ENCODE measurements around the gene RANBP3. TPM values are rescaled to one million over a fixed set of nuclear protein-coding genes. Genes with fewer than 3 reads are reported as not detected.

The RANBP3 gene
- total RNA-seq, 1 experiment from 2014 or later = 44.1 TPM

DNA sequence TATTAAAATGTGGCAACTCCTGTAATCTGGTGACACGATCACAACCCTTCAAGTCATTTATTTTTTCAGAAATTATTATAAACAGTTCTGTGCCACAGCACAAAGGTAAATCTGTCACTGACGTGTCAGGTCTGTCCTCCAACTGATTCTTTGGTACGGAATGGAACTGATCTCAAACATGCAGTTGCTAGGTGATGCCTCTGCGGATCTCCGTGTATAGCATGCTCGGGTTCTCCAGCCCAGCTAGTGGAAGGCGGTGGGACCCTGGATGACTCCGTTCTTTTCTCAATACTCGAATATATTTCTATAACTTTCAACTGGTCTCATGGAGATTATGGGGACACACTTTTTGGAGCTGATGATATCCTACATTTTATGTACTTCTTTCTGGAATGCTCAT is 11.0 kb downstream of the RANBP3 start:
- no peaks in the 10 kb centered on the region for H3K27me3 ChIP-seq (ENCODE audit: insufficient read depth, low read depth)
- H3K4me2 ChIP-seq = no peak overlapping the region
- CTCF ChIA-PET = interaction anchor here (1.2 kb wide), 1 partner anchor 55 kb away, joined by 3 read pairs; no protein-coding TSS in a partner anchor
- intact Hi-C loops (cut with micrococcal nuclease; ENCODE audit: unreplicated experiment) = no loop called here
- no peaks in the 10 kb centered on the region for H3K4me1 ChIP-seq (replicated peaks; ENCODE audit: insufficient read depth)
- no TSS peak for BruUV-seq (replicated peaks)
- peaks cover 90% of the 10 kb centered on the region for H3K79me2 ChIP-seq (ENCODE audit: low read depth)
- POLR2A ChIA-PET (ENCODE audit: unreplicated experiment) = no interaction called here
- H4K20me1 ChIP-seq (ENCODE audit: insufficient read depth) = peaks cover 35% of the 10 kb centered on the region
- H3K9me2 ChIP-seq (ENCODE audit: insufficient read depth) = no peaks in the 10 kb centered on the region
- no peak for TF ChIP-seq EZH2 (IDR thresholded peaks at IDR 0.05; ENCODE audit: low read depth)
- TF ChIP-seq, protein P1, sequence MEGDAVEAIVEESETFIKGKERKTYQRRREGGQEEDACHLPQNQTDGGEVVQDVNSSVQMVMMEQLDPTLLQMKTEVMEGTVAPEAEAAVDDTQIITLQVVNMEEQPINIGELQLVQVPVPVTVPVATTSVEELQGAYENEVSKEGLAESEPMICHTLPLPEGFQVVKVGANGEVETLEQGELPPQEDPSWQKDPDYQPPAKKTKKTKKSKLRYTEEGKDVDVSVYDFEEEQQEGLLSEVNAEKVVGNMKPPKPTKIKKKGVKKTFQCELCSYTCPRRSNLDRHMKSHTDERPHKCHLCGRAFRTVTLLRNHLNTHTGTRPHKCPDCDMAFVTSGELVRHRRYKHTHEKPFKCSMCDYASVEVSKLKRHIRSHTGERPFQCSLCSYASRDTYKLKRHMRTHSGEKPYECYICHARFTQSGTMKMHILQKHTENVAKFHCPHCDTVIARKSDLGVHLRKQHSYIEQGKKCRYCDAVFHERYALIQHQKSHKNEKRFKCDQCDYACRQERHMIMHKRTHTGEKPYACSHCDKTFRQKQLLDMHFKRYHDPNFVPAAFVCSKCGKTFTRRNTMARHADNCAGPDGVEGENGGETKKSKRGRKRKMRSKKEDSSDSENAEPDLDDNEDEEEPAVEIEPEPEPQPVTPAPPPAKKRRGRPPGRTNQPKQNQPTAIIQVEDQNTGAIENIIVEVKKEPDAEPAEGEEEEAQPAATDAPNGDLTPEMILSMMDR (conservative IDR thresholded peaks at IDR 0.05) = no peak
- no peak for DNase-seq
- no peaks in the 10 kb centered on the region for H3K9me3 ChIP-seq (ENCODE audit: insufficient read depth, low read depth)
- no peaks in the 10 kb centered on the region for H3K36me3 ChIP-seq (ENCODE audit: low read depth)
- no peak overlapping the region for H2AFZ ChIP-seq
- no peak overlapping the region for H3K4me3 ChIP-seq
- H3F3A ChIP-seq (ENCODE audit: insufficient read depth, low read depth) = no peaks in the 10 kb centered on the region
- H3K27ac ChIP-seq = no peak overlapping the region

DNA sequence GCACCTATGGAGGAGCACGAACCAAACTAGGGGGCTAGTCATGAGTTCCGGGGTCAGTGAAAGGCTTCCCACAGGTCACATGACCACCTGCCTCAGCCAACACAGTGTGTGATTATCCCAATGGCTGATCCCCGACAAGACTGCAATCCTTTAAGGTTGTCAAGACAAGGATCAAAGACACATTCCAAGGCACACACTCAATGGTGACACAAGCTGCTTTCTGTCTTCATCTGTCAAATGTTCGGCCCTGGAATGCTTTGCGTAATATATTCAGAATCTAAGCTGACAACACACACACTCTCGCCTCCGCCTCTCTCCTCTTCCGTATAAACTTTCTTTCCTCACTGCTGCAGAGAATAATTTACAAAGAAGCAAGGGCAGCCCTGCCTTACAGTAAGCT is 11.7 kb downstream of the RANBP3 start:
- Histone ChIP-seq H3K27ac (no peak overlapping the region), H3K9me3 (ENCODE audit: insufficient read depth, low read depth) (no peaks in the 10 kb centered on the region), H2AFZ (no peak overlapping the region), H4K20me1 (ENCODE audit: insufficient read depth) (peaks cover 41% of the 10 kb centered on the region), H3K9me2 (ENCODE audit: insufficient read depth) (no peaks in the 10 kb centered on the region), H3K4me3 (no peak overlapping the region), H3K27me3 (ENCODE audit: insufficient read depth, low read depth) (no peaks in the 10 kb centered on the region), H3F3A (ENCODE audit: insufficient read depth, low read depth) (no peaks in the 10 kb centered on the region), H3K36me3 (ENCODE audit: low read depth) (no peaks in the 10 kb centered on the region), H3K79me2 (ENCODE audit: low read depth) (peaks cover 90% of the 10 kb centered on the region), H3K4me2 (no peak overlapping the region), H3K4me1 (replicated peaks; ENCODE audit: insufficient read depth) (no peaks in the 10 kb centered on the region)
- no TSS peak for BruUV-seq (replicated peaks)
- TF ChIP-seq, protein P1 (conservative IDR thresholded peaks at IDR 0.05) = no peak
- no peak for TF ChIP-seq EZH2 (IDR thresholded peaks at IDR 0.05; ENCODE audit: low read depth)
- no peak for DNase-seq
- ChIA-PET CTCF (no interaction called here), POLR2A (ENCODE audit: unreplicated experiment) (no interaction called here)
- intact Hi-C loops (cut with micrococcal nuclease; ENCODE audit: unreplicated experiment) = no loop called here

GRCh38 chr19:5964816-5965565 is 12.9 kb downstream of the RANBP3 start:
- POLR2A ChIA-PET (ENCODE audit: unreplicated experiment) = no interaction called here
- intact Hi-C loops (cut with micrococcal nuclease; ENCODE audit: unreplicated experiment) = no loop called here
- no peaks in the 10 kb centered on the region for H3K9me2 ChIP-seq (ENCODE audit: insufficient read depth)
- H3K4me1 ChIP-seq (replicated peaks; ENCODE audit: insufficient read depth) = no peaks in the 10 kb centered on the region
- peaks cover 51% of the 10 kb centered on the region for H4K20me1 ChIP-seq (ENCODE audit: insufficient read depth)
- no peak overlapping the region for H3K27ac ChIP-seq
- no peak for TF ChIP-seq EZH2 (IDR thresholded peaks at IDR 0.05; ENCODE audit: low read depth)
- TF ChIP-seq, protein P1 (conservative IDR thresholded peaks at IDR 0.05) = no peak
- CTCF ChIA-PET = no interaction called here
- H3K4me3 ChIP-seq = no peak overlapping the region
- no peaks in the 10 kb centered on the region for H3K27me3 ChIP-seq (ENCODE audit: insufficient read depth, low read depth)
- no peak overlapping the region for H3K4me2 ChIP-seq
- H3K9me3 ChIP-seq (ENCODE audit: insufficient read depth, low read depth) = no peaks in the 10 kb centered on the region
- H3K79me2 ChIP-seq (ENCODE audit: low read depth) = peaks cover 90% of the 10 kb centered on the region
- DNase-seq = no peak
- no peaks in the 10 kb centered on the region for H3K36me3 ChIP-seq (ENCODE audit: low read depth)
- no peak overlapping the region for H2AFZ ChIP-seq
- no peaks in the 10 kb centered on the region for H3F3A ChIP-seq (ENCODE audit: insufficient read depth, low read depth)
- BruUV-seq (replicated peaks) = no TSS peak

Measured in PC-9 (cell line).